NB4 (cell line): Measurements from ENCODE around the gene KCNJ12.
"Not testable (repeated sequence)": the region's sequence is repeated elsewhere in the genome, so short reads cannot be mapped to it uniquely, and the experiment has no call there.

Experiments
- DNase-seq: peaks from one replicate; pipeline ENCODE4 v3.0.0; 2010; ENCODE audit warnings: low read depth
- H3K4me3 ChIP-seq: one replicate; pipeline ENCODE4 v1.5.1; 2011; ENCODE audit warnings: mild to moderate bottlenecking, low read depth, low read length, moderate library complexity
- CTCF ChIP-seq: IDR thresholded peaks from one replicate; pipeline ENCODE4 v1.5.1; 2012; ENCODE audit warnings: low read depth, low read length
- MAX ChIP-seq: IDR thresholded peaks from 2 replicates; pipeline ENCODE4 v1.6.1; 2011; ENCODE audit warnings: low read depth, low read length
- MYC ChIP-seq: IDR thresholded peaks from 2 replicates; pipeline ENCODE4 v1.6.1; 2011; ENCODE audit warnings: low read depth, low read length
- POLR2A ChIP-seq: IDR thresholded peaks from 2 replicates; pipeline ENCODE4 v1.6.1; 2011; ENCODE audit warnings: mild to moderate bottlenecking; ENCODE audit not compliant: insufficient read length; ENCODE audit errors: extremely low read depth

The KCNJ12 gene

DNA sequence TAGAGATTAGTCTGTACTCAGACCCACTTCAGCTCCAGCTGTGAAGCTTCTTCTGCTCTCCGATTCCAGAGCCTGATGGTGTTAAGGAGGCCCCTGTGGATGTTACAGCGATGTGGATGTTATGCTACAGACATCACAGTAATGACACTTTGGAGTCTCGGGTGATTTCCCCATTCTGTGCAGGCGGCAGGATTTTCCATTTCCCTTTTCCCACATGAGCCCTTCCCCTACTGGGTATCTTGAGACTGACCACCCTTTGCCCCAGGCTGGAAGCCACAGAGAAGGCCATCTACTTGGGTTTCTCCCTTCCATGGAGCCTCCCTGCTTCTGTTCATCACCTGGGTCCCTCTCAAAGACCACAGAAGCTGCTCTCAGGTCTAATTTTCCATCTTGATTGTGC lies 78.3 kb downstream of the KCNJ12 start:
- DNase-seq: no peak
- TF ChIP-seq CTCF: no peak
- TF ChIP-seq POLR2A: no peak
- TF ChIP-seq MYC: no peak

DNA sequence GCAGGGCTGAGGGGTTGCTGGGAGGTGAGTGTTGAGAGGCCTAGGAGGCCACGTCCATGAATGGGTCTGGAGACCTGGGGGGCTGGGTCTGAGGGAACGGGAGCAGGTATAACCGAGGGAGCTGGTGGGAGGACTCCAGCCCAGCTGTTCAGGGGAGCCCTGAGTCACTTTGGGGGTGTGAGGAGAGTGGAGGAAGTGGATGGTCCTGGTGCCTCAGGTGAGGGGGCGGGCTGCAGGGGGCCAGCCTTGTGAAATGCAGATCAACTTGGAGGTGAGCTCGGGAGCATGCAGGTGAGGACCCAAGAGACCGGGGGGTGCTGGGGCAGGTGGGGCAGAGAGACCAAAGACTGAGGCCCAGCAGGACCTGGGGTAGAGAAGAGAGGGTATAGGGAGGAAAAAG lies 79.6 kb downstream of the KCNJ12 start:
- no peak for DNase-seq
- H3K4me3 ChIP-seq: no peak overlapping the region
- no peak for TF ChIP-seq CTCF
- no peak for TF ChIP-seq POLR2A
- no peak for TF ChIP-seq MYC
- TF ChIP-seq MAX: no peak

More for the DNA sequence above, 78.3 kb downstream of the KCNJ12 start:
- no peak overlapping the region for H3K4me3 ChIP-seq

DNA sequence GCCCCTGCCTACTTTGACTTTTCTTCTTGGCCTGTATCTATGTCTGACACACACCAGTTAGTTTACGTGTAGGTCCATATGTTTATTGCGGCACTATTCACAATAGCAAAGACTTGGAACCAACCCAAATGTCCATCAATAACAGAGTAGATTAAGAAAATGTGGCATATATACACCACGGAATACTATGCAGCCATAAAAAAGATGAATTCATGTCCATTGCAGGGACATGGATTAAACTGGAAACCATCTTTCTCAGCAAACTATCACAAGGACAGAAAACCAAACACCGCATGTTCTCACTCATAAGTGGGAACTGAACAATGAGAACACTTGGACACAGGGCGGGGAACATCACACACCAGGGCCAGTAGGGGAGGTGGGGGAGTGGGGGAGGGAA lies 80.3 kb downstream of the KCNJ12 start:
- not testable (repeated sequence) for H3K4me3 ChIP-seq, DNase-seq

DNA sequence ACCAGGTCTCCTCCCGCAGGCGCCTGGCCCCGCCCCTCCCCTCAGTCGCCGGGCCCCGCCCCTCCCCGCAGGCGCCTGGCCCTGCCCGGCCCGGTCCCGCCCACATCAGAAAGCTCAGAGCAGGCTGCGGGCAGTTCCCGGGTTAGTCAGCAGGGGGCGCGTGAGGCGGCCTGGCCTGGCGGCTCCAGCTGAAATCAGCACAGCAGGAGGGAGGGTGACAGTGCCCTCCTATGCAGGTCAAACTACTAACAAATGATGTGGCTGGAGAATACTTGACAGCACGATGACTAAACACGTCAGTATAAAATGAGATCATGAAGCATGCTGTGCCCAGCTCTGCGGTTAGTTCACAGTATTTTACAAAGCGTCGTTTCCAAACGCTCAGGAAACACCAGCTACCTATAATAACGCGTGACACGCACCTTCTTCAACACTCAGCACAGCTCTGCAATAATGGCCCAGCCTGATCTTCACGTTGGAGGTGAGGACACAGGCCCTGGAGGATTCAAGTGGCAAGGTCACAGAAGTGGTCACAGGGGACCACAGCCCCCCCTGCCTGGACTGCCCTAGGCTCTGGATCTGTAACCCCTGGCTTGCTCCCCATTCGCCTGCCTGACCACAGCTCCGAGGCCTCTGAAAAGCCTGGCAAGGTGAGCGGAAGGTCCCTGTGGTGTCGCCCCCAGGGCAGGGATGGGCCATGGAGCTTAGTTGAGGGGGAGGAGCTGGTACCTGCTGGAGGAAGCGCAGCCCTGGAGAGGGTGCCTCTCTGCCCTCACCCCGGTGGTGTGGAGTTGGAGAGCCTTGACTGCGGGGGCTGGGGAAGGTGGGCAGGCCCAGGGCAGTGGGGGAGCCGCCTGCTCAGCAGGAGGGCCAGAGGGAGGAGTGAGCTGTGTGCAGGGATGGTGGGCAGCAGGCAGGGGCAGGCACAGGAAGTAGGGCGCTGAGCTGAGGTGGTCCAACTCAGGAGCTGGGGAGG lies 81.2 kb downstream of the KCNJ12 start:
- DNase-seq: peak; percentile 90
- TF ChIP-seq POLR2A (no peak), CTCF (peak; percentile 80), MYC (peak; percentile 34; the same call in 1 of the 2 replicates), MAX (no peak; the same call in 1 of the 2 replicates)
- H3K4me3 ChIP-seq: no peak overlapping the region

DNA sequence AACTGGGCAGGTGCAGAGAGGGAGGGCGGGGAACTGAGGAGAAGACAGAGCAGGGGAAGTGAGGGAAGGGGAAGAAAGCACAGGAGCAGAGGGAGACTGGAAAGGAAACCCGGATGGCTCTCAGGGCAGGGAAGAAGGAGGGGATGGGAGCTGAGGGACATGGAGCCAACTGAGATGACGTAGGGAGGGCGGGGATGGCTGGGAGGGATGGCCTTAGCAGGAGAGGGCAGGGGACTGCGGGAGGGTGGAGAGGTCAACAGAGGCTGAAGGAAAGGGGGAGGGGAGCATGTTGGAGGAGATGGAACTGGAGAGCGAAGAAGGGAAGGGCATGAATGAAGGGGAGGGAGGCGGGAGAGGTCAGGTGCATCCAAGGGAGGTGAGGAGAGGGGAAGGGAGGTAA lies 81.9 kb downstream of the KCNJ12 start:
- H3K4me3 ChIP-seq: no peak overlapping the region
- no peak for TF ChIP-seq MAX
- no peak for TF ChIP-seq MYC
- no peak for DNase-seq

DNA sequence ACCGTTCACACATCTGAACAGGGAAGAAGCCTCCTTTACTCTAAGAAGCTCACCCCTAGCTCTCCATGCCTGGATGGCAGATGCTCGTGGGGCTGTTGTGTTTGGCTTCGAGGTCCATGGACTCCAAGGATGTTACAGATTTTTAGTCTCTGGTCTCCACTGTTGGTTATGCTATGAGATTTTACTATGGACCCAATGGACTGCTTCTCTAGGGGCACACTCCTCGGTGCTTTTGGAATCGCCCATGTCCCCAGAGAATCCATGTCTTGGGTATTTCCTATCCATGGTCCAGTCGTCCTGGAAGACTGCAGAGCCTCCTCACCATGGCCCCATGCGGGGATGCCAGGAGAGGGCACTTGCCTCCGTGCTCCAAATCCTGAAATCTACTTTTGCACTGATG lies 83.4 kb downstream of the KCNJ12 start:
- TF ChIP-seq POLR2A: no peak
- TF ChIP-seq CTCF: no peak
- no peak for TF ChIP-seq MYC
- DNase-seq: no peak

GRCh38 chr17:21460358-21460757 lies 84.2 kb downstream of the KCNJ12 start:
- TF ChIP-seq POLR2A: no peak
- TF ChIP-seq MAX: no peak
- no peak for TF ChIP-seq MYC
- no peak for TF ChIP-seq CTCF
- H3K4me3 ChIP-seq: no peak overlapping the region
- no peak for DNase-seq

More for the DNA sequence above, 83.4 kb downstream of the KCNJ12 start:
- no peak overlapping the region for H3K4me3 ChIP-seq
